Head of caudate nucleus (tissue), 42 donors: Measurements from ENCODE around the gene ITIH5.

Experiments used
- DNase-seq, 42 donors: peaks; one replicate each; pipeline versions ENCODE4 v3.0.0 to v3.0.0-alpha.2; 2020 to 2021; ENCODE audit warnings: mixed read lengths in 7 of 42
- intact Hi-C: fragments of 100-400 bp; cut with DNase I; formaldehyde crosslinking; loops from one replicate; pipeline ENCODE4 v1.15.0; 2022

Gene ITIH5

GRCh38 chr10:7596356-7596755 is 70.4 kb downstream of the ITIH5 start:
- intact Hi-C loops: no loop called here
- DNase-seq: peak in 1 of 42 donors; percentile 19

- no peak for DNase-seq
- intact Hi-C loops: no loop called here
Measured at GRCh38 chr10:7593905-7594304, 72.9 kb downstream of the ITIH5 start.

GRCh38 chr10:7593063-7593462 is 73.7 kb downstream of the ITIH5 start:
- DNase-seq: peak in 11 of 42 donors; percentile 7 to 52 (median 35)
- intact Hi-C loops: no loop called here

GRCh38 chr10:7592627-7593026 is 74.1 kb downstream of the ITIH5 start:
- DNase-seq: no peak
- intact Hi-C loops: no loop called here

GRCh38 chr10:7590271-7590670 is 76.5 kb downstream of the ITIH5 start:
- no peak for DNase-seq
- intact Hi-C loops: no loop called here

GRCh38 chr10:7589748-7590147 is 77.0 kb downstream of the ITIH5 start:
- intact Hi-C loops: no loop called here
- DNase-seq: no peak

GRCh38 chr10:7587865-7588188 is 78.9 kb downstream of the ITIH5 start:
- no peak for DNase-seq
- intact Hi-C loops: no loop called here

GRCh38 chr10:7587168-7587864 is 79.5 kb downstream of the ITIH5 start:
- no peak for DNase-seq
- intact Hi-C loops: no loop called here

GRCh38 chr10:7585228-7585627 is 81.5 kb downstream of the ITIH5 start:
- intact Hi-C loops: no loop called here

GRCh38 chr10:7583626-7584025 is 83.1 kb downstream of the ITIH5 start:
- DNase-seq: no peak
- intact Hi-C loops: no loop called here

More at GRCh38 chr10:7585228-7585627, 81.5 kb downstream of the ITIH5 start:
- DNase-seq: no peak

GRCh38 chr10:7580520-7580919 is 86.2 kb downstream of the ITIH5 start:
- intact Hi-C loops: no loop called here
- DNase-seq: no peak

GRCh38 chr10:7579681-7580080 is 87.1 kb downstream of the ITIH5 start:
- DNase-seq: no peak
- intact Hi-C loops: no loop called here

GRCh38 chr10:7577579-7577978 is 89.2 kb downstream of the ITIH5 start:
- intact Hi-C loops: no loop called here
- no peak for DNase-seq

- DNase-seq: no peak
- intact Hi-C loops: no loop called here
Measured at GRCh38 chr10:7577176-7577575, 89.6 kb downstream of the ITIH5 start.

- intact Hi-C loops: no loop called here
- no peak for DNase-seq
Measured at GRCh38 chr10:7576340-7576739, 90.4 kb downstream of the ITIH5 start.

- no peak for DNase-seq
Measured at GRCh38 chr10:7572391-7572790, 94.4 kb downstream of the ITIH5 start.

GRCh38 chr10:7571981-7572380 is 94.8 kb downstream of the ITIH5 start:
- no peak for DNase-seq
- intact Hi-C loops: no loop called here

More at GRCh38 chr10:7572391-7572790, 94.4 kb downstream of the ITIH5 start:
- intact Hi-C loops: no loop called here

GRCh38 chr10:7567911-7568620 is 98.7 kb downstream of the ITIH5 start:
- no peak for DNase-seq
- intact Hi-C loops: no loop called here

- DNase-seq: no peak
- intact Hi-C loops: no loop called here
Measured at GRCh38 chr10:7566891-7567290, 99.9 kb downstream of the ITIH5 start.

GRCh38 chr10:7565871-7566270 is 100.9 kb downstream of the ITIH5 start:
- intact Hi-C loops: no loop called here
- DNase-seq: no peak

- intact Hi-C loops: no loop called here
- peak in 37 of 42 donors; percentile 25 to 82 (median 56) for DNase-seq
Measured at GRCh38 chr10:7563770-7564169, 103.0 kb downstream of the ITIH5 start.
